ENCODE measurements around the gene RICTOR.
A peak's percentile ranks its signal among the peaks of the same experiment; 100 is the strongest.
"Not testable (repeated sequence)": the region's sequence is repeated elsewhere in the genome, so short reads cannot be mapped to it uniquely, and the experiment has no call there.

The RICTOR gene

DNA sequence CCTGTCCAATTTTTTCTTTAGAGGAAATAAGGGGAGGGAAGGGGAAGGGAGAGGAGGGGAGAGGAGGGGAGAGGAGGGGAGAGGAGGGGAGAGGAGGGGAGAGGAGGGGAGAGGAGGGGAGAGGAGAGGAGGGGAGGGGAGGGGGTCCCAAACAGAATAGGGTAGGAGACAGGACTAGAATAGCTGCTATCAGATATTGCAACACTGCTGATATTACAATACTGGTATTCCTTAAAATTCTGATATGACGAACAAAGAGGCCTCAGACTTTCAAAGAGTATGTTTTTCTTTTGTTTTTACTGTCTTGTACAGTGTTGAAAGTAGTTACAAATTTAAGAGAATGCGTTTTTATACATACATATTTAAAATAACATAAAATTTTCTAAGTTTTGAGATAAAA, 67.5 kb downstream of the RICTOR start:
- DNase-seq (ENCODE audit: low read depth), result no peak

DNA sequence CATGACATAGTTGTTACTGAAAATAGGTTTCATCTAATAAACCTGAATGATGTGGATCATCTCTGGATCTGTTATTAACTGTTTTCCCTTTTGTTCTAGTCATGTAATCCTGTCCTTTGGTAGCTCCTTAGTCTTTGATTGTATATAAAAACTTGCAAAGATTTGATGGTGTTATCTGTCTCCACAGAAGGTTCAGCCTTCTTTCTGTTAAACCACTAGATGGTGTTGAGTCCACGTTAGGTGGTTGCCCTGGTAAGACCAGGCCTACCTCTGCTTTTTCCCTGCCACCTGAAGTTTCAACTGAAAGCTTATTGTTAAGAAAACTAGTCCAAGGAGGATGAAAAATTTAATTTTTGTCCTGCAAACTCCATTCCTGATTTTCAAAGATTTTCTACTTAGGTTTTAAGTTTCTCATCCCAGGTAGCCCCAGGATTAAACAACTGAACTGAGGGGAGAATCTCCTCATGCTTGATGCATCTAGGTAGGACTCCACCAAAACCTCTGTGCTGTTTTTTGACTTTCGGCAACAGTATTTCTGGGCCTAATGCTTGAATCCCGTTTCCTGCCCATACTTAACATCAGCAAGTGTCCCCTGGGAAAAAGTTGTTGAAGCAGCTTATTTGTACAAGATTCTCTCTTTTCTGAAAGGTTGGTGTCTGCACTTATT, 68.5 kb downstream of the RICTOR start:
- DNase-seq (ENCODE audit: low read depth), result peak; percentile 31

DNA sequence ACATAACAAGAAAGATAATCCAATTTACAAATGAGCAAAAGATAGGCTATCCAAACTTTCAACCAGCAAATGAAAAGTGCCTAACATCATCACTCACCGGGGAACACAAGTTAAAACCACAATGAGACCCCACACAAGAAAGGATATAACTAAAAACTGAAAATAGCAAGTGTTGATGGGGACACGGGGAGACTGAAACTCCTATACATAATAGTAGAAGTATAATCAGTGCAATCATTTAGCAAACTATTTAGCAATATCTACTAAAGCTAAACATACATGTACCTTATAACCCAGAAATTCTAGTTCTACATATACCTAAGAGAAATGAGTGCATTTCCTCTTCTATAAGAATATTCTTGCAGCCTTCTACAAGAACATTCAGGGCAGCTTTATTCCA, 72.5 kb downstream of the RICTOR start:
- no peak for DNase-seq (ENCODE audit: low read depth)

DNA sequence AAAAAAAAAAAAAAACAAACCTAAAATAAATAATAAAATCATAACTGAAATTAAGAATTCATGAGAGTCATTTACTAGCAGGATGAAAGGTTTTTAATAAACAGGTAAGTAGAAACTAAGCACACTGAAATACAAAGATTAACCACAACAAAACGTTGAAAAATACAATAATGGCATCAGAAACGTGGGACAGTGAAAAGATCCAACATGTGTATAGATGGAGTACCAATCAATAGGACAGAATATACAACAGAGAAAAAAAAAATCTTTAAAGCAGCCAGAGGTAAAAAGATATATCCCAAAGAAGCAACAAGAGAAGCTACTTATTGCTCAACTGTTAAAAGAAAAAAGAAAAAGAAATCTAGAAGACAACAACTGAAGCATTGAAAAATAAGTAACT, 75.2 kb downstream of the RICTOR start:
- DNase-seq (ENCODE audit: low read depth), result no peak

DNA sequence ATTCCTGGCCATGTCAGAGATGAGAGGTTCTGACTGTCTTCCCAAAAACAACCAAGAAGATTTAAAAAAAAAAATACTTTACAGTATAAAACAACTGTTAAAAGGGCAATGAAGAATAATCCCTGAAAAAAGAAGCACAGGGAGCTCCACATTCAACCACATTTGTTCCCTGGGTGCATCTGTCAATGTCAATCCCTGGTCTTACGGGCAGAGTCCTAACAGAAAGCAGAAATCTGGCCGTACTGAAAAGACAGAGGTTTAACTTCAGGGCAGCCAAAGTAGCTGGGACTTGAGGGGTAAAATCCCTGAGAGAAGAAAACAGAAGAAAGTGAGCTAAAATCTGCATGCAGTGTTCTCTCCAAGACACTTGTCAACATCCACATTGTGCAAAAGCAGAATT, 76.6 kb downstream of the RICTOR start:
- no peak for DNase-seq (ENCODE audit: low read depth)

DNA sequence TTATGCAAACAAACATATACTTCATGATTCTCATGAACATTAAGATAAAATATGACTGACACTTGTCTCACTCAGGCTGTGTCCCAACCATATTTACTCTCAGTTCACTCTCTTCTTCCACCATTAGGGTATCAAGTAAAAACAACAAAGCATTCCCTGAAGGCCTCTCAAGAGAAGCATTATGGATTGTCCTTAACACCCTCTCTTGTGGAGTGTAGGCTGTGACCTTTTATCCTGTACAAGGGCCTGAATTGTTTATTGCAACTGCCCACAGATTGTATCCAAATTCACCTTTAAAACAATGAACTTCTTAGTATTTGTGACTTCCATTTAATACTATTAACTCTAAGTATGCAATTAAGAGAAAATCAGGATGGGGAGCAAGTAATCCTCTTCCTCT, 78.1 kb downstream of the RICTOR start:
- DNase-seq (ENCODE audit: low read depth), result no peak

DNA sequence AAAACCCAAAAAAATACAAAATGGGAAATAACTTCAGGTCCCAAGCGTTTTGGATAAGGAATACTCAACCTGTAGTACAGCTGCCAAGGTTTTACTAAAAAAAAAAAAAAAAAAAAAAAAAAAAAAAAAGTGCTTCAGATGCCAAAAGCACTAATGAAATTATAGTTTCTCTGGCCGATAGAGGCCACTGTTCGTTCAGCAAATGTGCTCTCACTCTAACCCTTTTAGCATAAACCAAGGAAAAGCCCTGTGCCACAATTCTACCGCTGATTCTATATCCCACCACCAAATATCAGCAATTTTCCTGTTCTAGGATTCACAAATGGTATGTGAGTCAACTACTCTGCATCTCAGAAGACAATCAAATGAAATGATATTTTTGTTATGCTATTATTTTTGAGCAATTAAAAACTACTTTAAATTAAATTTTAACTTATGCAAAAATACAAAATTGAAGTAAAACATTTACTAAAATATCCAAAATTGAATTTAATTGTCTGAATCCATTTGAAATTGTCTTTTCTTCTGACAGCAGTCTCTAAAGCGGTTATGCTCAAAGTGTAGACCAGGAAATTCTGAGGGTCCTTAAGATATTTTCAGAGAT, 79.8 kb downstream of the RICTOR start:
- DNase-seq (ENCODE audit: low read depth), result peak; percentile 70

DNA sequence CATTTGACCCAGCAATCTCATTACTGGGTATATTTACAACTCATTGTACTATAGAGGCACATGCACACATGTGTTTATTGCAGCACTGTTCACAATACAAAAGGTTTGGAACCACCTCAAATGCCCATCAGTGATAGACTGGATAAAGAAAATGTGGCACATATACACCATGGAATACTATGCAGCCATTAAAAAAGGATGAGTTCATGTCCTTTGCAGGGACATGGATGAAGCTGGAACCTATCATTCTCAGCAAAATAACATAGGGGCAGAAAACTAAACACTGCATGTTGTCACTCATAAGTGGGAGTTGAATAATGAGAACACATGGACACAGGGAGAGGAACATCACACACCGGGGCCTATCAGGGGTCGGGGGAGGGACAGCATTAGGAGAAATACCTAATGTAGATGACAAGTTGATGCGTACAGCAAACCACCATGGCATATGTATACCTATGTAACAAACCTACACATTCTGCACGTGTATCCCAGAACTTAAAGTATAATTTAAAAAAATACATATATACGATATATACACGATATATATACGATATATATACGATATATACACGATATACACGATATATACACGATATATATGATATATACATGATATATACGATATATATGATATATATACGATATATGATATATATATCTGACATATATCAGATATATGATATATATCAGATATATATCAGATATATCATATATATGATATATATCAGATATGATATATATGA, 84.1 kb downstream of the RICTOR start:
- DNase-seq (ENCODE audit: low read depth), result not testable (repeated sequence)

DNA sequence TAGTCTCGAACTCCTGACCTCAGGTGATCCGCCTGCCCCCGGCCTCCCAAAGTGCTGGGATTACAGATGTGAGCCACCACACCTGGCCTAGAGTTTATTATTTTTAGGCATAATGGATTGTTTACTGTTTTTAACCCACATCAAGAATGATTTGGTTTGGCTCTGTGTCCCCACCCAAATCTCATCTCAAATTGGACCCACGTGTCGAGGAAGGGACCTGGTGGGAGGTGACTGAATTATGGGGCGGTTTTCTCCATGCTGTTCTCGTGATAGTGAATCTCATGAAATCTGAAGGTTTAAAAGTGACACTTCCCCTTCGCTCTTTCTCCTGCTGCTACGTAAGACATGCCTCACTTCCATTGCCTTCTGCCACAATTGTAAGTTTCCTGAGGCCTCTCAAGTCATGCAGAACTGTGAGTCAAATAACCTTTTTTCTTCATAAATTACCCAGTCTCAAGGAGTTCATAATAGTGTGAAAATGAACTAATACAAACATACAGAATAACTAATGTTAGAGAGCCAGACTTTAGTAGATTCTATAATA, 88.2 kb downstream of the RICTOR start:
- no peak for DNase-seq (ENCODE audit: low read depth)

DNA sequence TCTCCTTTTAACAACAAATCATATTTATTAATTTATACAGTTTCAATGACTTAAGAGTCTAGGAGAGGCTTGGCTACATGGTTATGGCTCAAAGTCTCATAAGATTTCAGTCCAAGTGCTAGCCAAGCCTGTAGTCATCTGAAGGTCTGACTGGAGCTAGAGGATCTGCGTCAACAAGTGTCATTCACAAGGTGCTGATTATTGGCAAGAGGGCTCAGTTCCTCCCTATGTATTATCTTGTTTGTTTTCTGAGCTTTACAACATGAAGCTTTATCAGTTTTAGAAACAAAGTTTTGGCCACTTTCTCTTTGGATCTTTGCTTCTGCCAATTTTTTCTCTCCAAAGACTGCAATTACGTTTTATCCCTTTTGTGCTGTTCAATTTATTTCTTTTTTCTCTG, 94.7 kb downstream of the RICTOR start:
- DNase-seq (ENCODE audit: low read depth), result peak; percentile 3

DNA sequence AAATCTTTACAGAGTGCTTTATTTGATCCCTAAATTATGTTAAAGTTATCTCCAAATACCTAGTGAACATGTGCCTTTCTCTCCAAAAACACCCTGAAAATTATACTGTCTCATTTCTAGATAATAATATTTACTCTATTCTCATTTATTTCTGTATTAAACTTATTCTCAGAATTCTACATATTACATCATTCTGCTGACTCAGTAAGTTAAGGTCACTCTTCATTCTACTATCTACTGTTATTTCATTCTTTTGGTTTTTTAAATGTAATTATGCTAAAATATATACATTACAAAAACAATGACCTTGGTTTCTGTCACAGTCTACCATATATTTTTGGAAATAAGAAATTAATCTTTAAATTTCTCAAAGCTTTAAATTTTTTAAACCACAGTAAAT, 96.2 kb downstream of the RICTOR start:
- no peak for DNase-seq (ENCODE audit: low read depth)

DNA sequence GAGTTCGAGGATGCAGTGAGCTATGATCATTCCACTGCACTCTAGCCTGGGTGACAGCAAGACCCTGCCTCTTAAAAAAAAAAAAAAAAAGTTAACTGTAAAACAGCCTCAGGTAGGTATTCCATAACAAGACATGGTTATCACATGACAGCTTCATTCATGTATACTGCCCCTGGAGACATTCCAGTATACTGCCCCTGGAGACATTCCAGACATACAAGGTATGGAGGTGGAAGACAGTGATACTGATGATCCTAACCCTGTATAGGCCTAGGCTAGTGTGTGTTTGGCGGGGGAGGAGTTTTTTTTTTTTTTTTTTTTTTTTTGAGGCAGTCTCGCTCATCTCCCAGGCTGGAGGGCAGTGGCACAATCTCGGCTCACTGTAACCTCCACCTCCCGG, 105.5 kb downstream of the RICTOR start:
- DNase-seq (ENCODE audit: low read depth), result no peak

DNA sequence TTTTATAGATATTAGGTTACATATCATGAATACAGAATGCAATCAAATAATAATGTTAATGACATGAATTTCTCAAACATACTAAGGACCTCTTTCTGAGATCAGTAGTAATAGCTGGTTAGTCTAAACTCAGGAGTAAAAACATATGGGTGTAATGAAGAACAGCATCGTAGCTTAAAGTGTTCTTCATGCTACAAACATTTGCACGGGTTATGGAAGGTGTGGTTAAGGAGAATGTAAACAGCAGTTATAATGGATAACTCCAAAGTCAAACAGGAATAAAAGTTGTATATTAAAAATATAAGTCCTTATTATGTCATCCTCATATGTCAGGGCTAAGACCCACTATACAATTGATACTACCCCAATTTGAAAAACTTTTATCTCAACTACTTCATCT, 112.5 kb downstream of the RICTOR start:
- no peak for DNase-seq (ENCODE audit: low read depth)

DNA sequence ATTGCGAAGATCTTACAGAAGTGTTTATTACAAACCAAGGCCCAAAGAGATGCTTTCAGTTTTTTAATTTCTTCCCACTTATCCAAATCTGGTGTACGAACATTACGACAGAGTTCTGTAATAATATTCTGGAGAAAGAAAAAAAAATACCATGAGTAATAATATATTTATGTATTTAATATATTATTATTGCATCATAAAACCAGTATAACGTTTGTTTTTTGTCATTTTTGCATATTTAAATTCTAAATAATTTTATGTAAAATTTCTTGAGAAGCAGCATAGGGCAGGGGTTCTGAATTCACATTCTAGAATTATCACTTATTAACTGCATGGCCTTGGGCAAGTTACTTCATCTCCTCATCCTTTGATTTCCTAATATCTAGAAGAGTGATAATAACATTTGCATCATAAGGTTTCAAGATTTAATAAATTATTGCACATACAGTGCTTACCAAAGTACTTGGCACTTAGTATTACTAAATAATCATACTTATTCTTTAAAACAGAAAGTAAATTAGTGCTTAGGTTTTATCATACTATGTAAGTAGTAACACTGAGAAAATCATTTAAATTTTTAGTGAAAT, 120.7 kb downstream of the RICTOR start:
- no peak for DNase-seq (ENCODE audit: low read depth)

DNA sequence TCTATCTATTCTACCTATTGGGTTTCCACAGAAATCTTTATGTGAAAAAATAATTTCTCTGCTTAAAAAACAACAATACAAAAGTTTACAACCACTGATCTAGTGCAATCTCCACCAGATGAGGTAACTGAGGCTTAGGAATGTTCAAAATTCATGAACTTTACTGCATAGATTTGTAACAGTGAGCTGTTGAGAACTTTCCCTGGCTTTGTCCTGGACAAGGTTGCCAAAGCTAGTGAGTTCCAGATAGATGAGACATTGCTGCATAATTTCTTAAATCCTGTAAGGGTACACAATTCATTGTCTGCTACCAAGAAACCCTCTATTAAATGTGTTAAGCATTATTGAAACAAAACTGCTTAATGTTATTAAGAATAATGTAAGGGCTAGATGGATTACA, 125.7 kb downstream of the RICTOR start:
- peak; percentile 91 for DNase-seq (ENCODE audit: low read depth)

DNA sequence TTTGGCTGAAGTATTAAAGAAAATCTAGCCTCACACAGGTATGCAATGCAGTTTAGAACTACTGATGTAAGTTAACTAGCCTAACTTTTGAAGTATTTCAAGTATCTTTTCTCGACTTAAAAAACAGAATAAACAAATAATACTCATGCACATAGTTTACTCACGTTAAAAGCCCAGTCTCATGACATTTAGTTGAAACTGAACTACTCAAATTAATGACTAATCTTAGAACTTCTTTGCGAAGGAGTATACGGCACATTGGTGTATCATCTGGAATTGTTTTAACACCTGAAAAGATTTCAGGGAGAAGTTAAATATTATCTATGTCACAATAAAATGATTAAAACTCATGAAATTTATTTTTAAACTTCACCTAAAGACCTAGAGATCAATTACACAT, 129.9 kb downstream of the RICTOR start:
- no peak for DNase-seq (ENCODE audit: low read depth)

DNA sequence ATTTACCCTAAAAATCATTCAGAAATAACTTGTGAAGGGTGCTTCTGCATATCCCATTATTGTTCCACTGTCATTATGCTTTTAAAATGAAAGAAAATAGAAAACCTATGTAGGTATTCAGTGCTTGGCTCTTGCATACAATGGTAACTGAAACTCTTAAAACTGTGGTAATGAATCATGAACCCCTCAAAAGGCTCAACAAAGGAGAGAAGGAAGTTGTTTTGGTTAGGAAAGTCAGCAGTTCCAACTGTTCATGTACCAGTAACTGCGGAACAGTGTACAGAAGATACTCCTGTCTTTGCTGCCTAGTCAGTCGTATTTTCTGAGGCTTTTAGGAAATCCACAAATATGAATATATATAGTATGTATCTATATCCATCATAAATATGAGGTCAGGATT, 132.3 kb downstream of the RICTOR start:
- no peak for DNase-seq (ENCODE audit: low read depth)

DNA sequence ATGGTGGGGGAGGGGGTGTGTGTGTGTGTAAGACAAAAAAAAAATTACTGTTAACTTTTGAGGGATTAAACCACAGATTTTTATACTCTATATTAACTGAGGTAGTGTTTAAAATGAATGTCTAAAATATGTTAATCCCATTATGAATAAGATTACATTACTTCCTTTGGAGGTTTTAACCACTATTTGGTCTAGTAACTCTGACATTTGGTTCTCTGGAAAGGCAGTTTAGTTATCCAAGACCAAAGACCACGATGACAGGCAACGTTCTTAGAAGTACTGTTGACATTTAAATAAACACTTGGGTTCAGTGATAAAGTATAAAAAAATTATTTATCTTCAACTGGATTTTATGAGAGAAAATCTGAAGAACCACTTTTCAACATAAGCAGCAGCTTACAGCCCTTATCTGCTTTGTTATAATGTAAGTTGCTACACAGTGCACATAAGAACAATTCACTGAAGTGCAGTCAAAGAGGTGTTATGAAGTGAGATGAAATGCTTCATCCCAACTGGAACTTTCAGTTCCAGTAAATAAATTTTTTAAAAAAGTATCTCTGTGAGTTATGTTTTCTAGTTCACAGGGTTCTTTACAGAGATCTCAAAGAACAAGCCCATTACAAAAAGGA, 133.9 kb downstream of the RICTOR start:
- no peak for DNase-seq (ENCODE audit: low read depth)

DNA sequence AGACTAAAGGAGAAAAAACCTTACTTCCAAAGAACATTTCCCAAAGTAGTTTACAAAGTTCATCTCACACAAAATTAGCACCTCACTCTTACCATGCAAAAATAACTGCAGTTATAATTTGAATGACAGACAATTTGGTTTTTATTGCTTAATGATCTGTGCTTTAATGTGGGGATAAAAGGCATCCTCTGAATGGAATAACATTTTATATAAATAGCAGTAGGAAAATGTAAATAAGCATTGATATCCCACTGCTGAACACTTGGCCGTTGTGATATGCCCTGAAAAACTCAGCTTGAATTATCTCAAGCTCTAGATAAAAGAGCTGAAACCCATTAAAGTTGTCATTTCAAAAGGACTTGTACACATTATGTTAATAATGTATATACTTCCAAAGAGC, 135.2 kb downstream of the RICTOR start:
- DNase-seq (ENCODE audit: low read depth), result no peak

DNA sequence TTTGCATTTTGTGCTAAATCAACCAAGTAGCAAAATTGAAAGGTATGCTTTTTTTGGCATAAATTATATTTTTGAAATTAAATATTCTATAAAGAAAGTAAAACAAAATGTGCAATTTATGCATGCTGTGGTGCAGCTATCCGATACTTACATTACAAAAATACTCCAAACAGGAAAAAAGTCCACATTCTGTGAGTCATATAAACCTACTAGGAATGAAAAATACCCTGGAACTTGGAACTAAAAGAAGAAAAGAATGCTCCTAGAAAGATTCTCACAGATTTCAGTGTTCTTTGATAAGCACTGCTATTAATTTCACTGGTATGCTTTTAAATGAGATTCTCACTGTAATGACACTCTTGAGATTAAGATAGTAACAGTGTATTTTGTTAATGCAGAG, 135.8 kb downstream of the RICTOR start:
- DNase-seq (ENCODE audit: low read depth), result peak; percentile 41

DNA sequence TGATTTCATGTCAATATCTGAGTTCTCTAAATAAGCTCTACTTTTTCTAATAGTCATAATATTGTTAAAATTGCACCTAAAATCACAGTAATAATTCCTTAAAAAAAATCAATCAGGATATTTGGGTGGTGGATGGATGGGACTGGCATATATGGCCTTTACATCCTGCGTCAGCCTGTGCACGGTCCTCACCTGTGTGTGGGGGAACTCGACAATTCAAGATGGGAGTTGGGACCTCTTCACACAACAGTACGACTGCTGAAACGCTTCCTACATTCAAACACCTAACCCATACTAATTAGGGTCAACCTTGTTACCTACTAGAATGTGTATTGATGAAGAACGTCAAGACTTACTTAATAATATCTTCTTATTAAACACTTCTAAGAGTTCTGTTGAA, 137.9 kb downstream of the RICTOR start:
- DNase-seq (ENCODE audit: low read depth), result no peak

DNA sequence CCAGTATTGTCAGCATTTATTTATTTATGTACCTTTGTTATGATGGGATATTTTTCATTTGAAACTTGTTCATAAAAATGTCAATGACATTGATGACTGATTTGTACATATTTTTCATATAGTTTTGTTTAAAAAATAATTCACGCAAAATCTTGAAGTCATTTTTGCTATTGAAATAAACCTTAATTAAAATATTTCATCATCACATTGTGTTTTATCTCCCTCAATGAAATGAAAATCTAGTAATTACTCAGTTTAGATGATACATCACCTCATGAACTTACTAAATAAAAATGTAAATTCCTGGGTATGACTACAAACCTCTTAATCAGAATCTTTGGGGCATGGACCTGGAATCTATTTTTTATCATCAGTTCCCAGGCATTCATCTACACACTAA, 138.8 kb downstream of the RICTOR start:
- DNase-seq (ENCODE audit: low read depth), result no peak
